Liver (tissue), 9 donors: Measurements from ENCODE around the gene MSL2. TPM values are rescaled to one million over a fixed set of nuclear protein-coding genes. Genes with fewer than 3 reads are reported as not detected.
"Not testable (repeated sequence)": the region's sequence is repeated elsewhere in the genome, so short reads cannot be mapped to it uniquely, and the experiment has no call there.

ENCODE experiments used
- DNase-seq: peaks from one replicate; pipeline ENCODE4 v3.0.0-alpha.2; 2017; ENCODE audit warnings: low spot score
- H3K27ac ChIP-seq, 2 donors: one replicate each; pipeline ENCODE4 v1.7.0; 2013; ENCODE audit warnings: inconsistent platforms in 2 of 2, low read length in 2 of 2, control low read depth in 1 of 2, low read depth in 1 of 2, mild to moderate bottlenecking in 1 of 2
- H3K27me3 ChIP-seq, 4 donors: one replicate each; pipeline versions ENCODE4 v1.6.1 to v1.7.0; 2013; ENCODE audit warnings: low read length in 3 of 4, inconsistent platforms in 1 of 4, mild to moderate bottlenecking in 1 of 4, moderate library complexity in 1 of 4; ENCODE audit not compliant: control insufficient read depth in 4 of 4, insufficient read depth in 4 of 4
- H3K36me3 ChIP-seq, 4 donors: one replicate each; pipeline versions ENCODE4 v1.6.1 to v1.7.0; 2013; ENCODE audit warnings: low read length in 3 of 4, mild to moderate bottlenecking in 3 of 4, low read depth in 1 of 4, moderate library complexity in 1 of 4; ENCODE audit not compliant: control insufficient read depth in 4 of 4, insufficient read depth in 3 of 4
- H3K4me1 ChIP-seq, 4 donors: one replicate each; pipeline versions ENCODE4 v1.6.1 to v1.7.0; 2013; ENCODE audit warnings: low read length in 3 of 4, mild to moderate bottlenecking in 3 of 4, moderate library complexity in 1 of 4; ENCODE audit not compliant: control insufficient read depth in 4 of 4, insufficient read depth in 4 of 4
- H3K4me3 ChIP-seq, 3 donors: one replicate each; pipeline versions ENCODE4 v1.6.1 to v1.7.0; 2013; ENCODE audit warnings: low read length in 3 of 3, control low read depth in 1 of 3, low read depth in 1 of 3, mild to moderate bottlenecking in 1 of 3
- H3K9ac ChIP-seq, 2 donors: one replicate each; pipeline ENCODE4 v1.7.0; 2013; ENCODE audit warnings: low read length in 2 of 2, mild to moderate bottlenecking in 2 of 2, moderate library complexity in 2 of 2, control low read depth in 1 of 2, low read depth in 1 of 2
- H3K9me3 ChIP-seq, 4 donors: one replicate each; pipeline versions ENCODE4 v1.6.1 to v1.7.0; 2013; ENCODE audit warnings: low read length in 3 of 4; ENCODE audit not compliant: control insufficient read depth in 4 of 4
- ATF3 ChIP-seq: IDR thresholded peaks from 2 replicates; pipeline ENCODE4 v1.6.1; 2016; ENCODE audit warnings: antibody characterized with exemption
- CTCF ChIP-seq: fragments of 150-350 bp; IDR thresholded peaks from 2 replicates; pipeline ENCODE4 v1.5.1; 2017; ENCODE audit warnings: improper control_type of control experiment, low read depth, low read length; ENCODE audit not compliant: missing input control
- EGR1 ChIP-seq, 2 donors: IDR thresholded peaks; 2 replicates each; pipeline ENCODE4 v1.6.1; 2016 to 2018; ENCODE audit warnings: antibody characterized with exemption in 2 of 2, low read depth in 2 of 2
- FOXA1 ChIP-seq: IDR thresholded peaks from 2 replicates; pipeline ENCODE4 v1.6.1; 2016; ENCODE audit warnings: antibody characterized with exemption
- FOXA2 ChIP-seq: IDR thresholded peaks from 2 replicates; pipeline ENCODE4 v1.6.1; 2016; ENCODE audit warnings: antibody characterized with exemption
- GABPA ChIP-seq, 2 donors: IDR thresholded peaks in 1 of 2; conservative IDR thresholded peaks in 1 of 2; 2 replicates each; pipeline ENCODE4 v1.6.1; 2016; ENCODE audit warnings: antibody characterized with exemption in 2 of 2, mild to moderate bottlenecking in 1 of 2, moderate library complexity in 1 of 2
- HNF4A ChIP-seq, 2 donors: conservative IDR thresholded peaks; 2 replicates each; pipeline ENCODE4 v1.6.1; 2016; ENCODE audit warnings: antibody characterized with exemption in 2 of 2, mild to moderate bottlenecking in 2 of 2
- HNF4G ChIP-seq: IDR thresholded peaks from 2 replicates; pipeline ENCODE4 v1.6.1; 2016; ENCODE audit warnings: antibody characterized with exemption
- JUND ChIP-seq, 2 donors: IDR thresholded peaks; 2 replicates each; pipeline ENCODE4 v1.6.1; 2016; ENCODE audit warnings: antibody characterized with exemption in 2 of 2
- MAX ChIP-seq: IDR thresholded peaks from 2 replicates; pipeline ENCODE4 v1.6.1; 2016; ENCODE audit warnings: antibody characterized with exemption
- NR2F2 ChIP-seq: IDR thresholded peaks from 2 replicates; pipeline ENCODE4 v1.6.1; 2016; ENCODE audit warnings: antibody characterized with exemption
- RAD21 ChIP-seq, 2 donors: IDR thresholded peaks; 2 replicates each; pipeline ENCODE4 v1.6.1; 2016; ENCODE audit warnings: antibody characterized with exemption in 2 of 2, mild to moderate bottlenecking in 2 of 2
- RXRA ChIP-seq, 2 donors: IDR thresholded peaks; 2 replicates each; pipeline ENCODE4 v1.6.1; 2017 to 2018; ENCODE audit warnings: antibody characterized with exemption in 2 of 2, mild to moderate bottlenecking in 1 of 2
- SP1 ChIP-seq: IDR thresholded peaks from 2 replicates; pipeline ENCODE4 v1.6.1; 2018; ENCODE audit warnings: antibody characterized with exemption, mild to moderate bottlenecking
- TAF1 ChIP-seq: conservative IDR thresholded peaks from 2 replicates; pipeline ENCODE4 v1.6.1; 2016; ENCODE audit warnings: antibody characterized with exemption, mild to moderate bottlenecking
- YY1 ChIP-seq: IDR thresholded peaks from 2 replicates; pipeline ENCODE4 v1.6.1; 2016; ENCODE audit warnings: antibody characterized with exemption, mild to moderate bottlenecking
- ZBTB33 ChIP-seq: IDR thresholded peaks from 2 replicates; pipeline ENCODE4 v1.6.1; 2016; ENCODE audit warnings: antibody characterized with exemption
- WGBS: extraction: QIAGEN DNeasy Blood & Tissue Kit; methylation state at CpG from one replicate; pipeline ENCODE4 v1.1.7; 2013; 5-methylcytosine and 5-hydroxymethylcytosine counted together
- polyA plus RNA-seq, 2 donors: library from polyadenylated mRNA; stranded (reverse) in 1 of 2; unstranded in 1 of 2; fragments of 200-250 nt in 1 of 2; fragments of >200 nt in 1 of 2; fragmentation: Nextera tagmentation in 1 of 2; extraction: Ambion mirVana in 1 of 2; gene quantifications; one replicate each; pipeline versions ENCODE4 v1.2.1 to v1.2.3, GENCODE V29; 2013 to 2015
- total RNA-seq, 2 donors: library from RNA; depleted of rRNA; stranded (reverse); fragments of >200 nt; gene quantifications; one replicate each; pipeline ENCODE4 v1.2.3, GENCODE V29; 2014
- TF ChIP-seq, protein P1 (sequence below): IDR thresholded peaks from 2 replicates; pipeline ENCODE4 v1.6.1; 2016; ENCODE audit warnings: antibody characterized with exemption, mild to moderate bottlenecking
- donor health status: healthy.
- donor health status: healthy.
- donor health status: healthy.
- donor health status: healthy.
- donor health status: healthy.

MSL2 gene
- total and polyA plus RNA-seq, 4 donors, result 2.7 to 18.7 (median 9.1) TPM

DNA sequence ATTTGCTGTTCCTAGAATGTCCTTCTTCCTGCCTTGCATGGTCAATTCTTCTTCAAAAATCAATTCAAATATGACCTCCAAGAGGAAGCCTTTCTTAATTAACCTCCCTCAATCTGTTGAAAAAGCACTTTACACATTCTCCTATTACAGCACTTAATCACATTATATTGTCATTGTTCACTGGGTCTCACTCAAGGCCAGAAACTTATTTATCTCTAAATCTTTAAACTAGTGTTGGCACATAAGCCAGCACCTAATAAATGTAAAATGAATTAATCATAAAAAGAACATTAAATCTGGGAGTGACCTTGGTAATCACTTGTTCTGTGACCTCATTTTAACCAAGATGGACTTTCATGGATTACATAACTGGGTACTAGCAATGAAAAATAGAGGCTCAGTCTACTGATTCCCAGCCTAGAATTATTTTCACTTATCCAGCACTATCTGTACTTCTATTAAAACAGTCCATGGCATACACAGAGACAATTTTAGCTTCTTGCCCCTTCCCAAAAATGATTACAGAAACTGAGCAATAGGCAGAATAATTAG is 22.1 kb downstream of the MSL2 start:
- H3K9me3 ChIP-seq, result no peaks in the 10 kb centered on the region
- H3K27ac ChIP-seq, result no peak overlapping the region
- H3K4me1 ChIP-seq, result peaks cover 2 to 19% (median 7%) of the 10 kb centered on the region in 4 donors
- DNase-seq, result no peak
- no peaks in the 10 kb centered on the region for H3K27me3 ChIP-seq
- H3K9ac ChIP-seq, result no peak overlapping the region
- TF ChIP-seq FOXA2 (no peak), HNF4G (no peak), ATF3 (no peak), MAX (no peak), HNF4A (conservative IDR thresholded peaks at IDR 0.05) (no peak), NR2F2 (no peak), SP1 (no peak)
- H3K4me3 ChIP-seq, result no peak overlapping the region
- H3K36me3 ChIP-seq, result no peaks in the 10 kb centered on the region

GRCh38 chr3:136171097-136171542 is 25.0 kb downstream of the MSL2 start:
- TF ChIP-seq CTCF, result no peak
- TF ChIP-seq RAD21 (IDR thresholded peaks at IDR 0.05), result no peak
- no peak for TF ChIP-seq YY1
- no peak for TF ChIP-seq FOXA1
- TF ChIP-seq TAF1, result no peak
- TF ChIP-seq, protein P1, sequence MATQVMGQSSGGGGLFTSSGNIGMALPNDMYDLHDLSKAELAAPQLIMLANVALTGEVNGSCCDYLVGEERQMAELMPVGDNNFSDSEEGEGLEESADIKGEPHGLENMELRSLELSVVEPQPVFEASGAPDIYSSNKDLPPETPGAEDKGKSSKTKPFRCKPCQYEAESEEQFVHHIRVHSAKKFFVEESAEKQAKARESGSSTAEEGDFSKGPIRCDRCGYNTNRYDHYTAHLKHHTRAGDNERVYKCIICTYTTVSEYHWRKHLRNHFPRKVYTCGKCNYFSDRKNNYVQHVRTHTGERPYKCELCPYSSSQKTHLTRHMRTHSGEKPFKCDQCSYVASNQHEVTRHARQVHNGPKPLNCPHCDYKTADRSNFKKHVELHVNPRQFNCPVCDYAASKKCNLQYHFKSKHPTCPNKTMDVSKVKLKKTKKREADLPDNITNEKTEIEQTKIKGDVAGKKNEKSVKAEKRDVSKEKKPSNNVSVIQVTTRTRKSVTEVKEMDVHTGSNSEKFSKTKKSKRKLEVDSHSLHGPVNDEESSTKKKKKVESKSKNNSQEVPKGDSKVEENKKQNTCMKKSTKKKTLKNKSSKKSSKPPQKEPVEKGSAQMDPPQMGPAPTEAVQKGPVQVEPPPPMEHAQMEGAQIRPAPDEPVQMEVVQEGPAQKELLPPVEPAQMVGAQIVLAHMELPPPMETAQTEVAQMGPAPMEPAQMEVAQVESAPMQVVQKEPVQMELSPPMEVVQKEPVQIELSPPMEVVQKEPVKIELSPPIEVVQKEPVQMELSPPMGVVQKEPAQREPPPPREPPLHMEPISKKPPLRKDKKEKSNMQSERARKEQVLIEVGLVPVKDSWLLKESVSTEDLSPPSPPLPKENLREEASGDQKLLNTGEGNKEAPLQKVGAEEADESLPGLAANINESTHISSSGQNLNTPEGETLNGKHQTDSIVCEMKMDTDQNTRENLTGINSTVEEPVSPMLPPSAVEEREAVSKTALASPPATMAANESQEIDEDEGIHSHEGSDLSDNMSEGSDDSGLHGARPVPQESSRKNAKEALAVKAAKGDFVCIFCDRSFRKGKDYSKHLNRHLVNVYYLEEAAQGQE, result no peak
- no peak for TF ChIP-seq RXRA (IDR thresholded peaks at IDR 0.05)
- no peak for TF ChIP-seq HNF4G
- TF ChIP-seq ZBTB33, result no peak
- no peak for TF ChIP-seq MAX
- TF ChIP-seq GABPA (IDR thresholded peaks at IDR 0.05 in 1 of 2, conservative IDR thresholded peaks at IDR 0.05 in 1 of 2), result no peak
- no peak for TF ChIP-seq SP1
- no peak for TF ChIP-seq JUND (IDR thresholded peaks at IDR 0.05)
- TF ChIP-seq NR2F2, result no peak
- no peak for TF ChIP-seq FOXA2
- no peak for TF ChIP-seq HNF4A (conservative IDR thresholded peaks at IDR 0.05)
- TF ChIP-seq ATF3, result no peak
- TF ChIP-seq EGR1 (IDR thresholded peaks at IDR 0.05; ENCODE audit: low read depth in 2 of 2), result no peak
- no peak overlapping the region for H3K4me3 ChIP-seq
- 71% methylated on average over 1 of the region's 1 CpG for WGBS
- no peak for DNase-seq
- no peak overlapping the region for H3K9ac ChIP-seq
- no peak overlapping the region for H3K27ac ChIP-seq
- no peaks in the 10 kb centered on the region for H3K36me3 ChIP-seq
- H3K27me3 ChIP-seq, result no peaks in the 10 kb centered on the region
- H3K4me1 ChIP-seq, result peaks cover 4 to 15% (median 6%) of the 10 kb centered on the region in 4 donors
- no peaks in the 10 kb centered on the region for H3K9me3 ChIP-seq

- 93% methylated on average over 4 of the region's 4 CpGs for WGBS
- not testable (repeated sequence) for H3K27ac ChIP-seq, H3K4me3 ChIP-seq, H3K9me3 ChIP-seq, H3K36me3 ChIP-seq, DNase-seq, H3K27me3 ChIP-seq, H3K9ac ChIP-seq
- peaks cover 4 to 20% (median 11%) of the 10 kb centered on the region in 4 donors for H3K4me1 ChIP-seq
These were observed 27.9 kb downstream of the MSL2 start for GRCh38 chr3:136168236-136168635.
